Stimulated activated naive CD8-positive, alpha-beta T cell treated with anti-CD3 and anti-CD28 coated beads, Interleukin-15, Interleukin-2, amounts not matched to agents 100 ng/mL and 50 ng/mL, for 24 hours (primary cell): Measurements from ENCODE around the gene P2RX6.
A peak's percentile ranks its signal among the peaks of the same experiment; 100 is the strongest.

Experiments used
- H3K27ac Mint-ChIP-seq: one replicate; pipeline ENCODE4 v1.8.0; 2021; ENCODE audit warnings: mild to moderate bottlenecking, mixed read lengths
- H3K27me3 Mint-ChIP-seq: one replicate; pipeline ENCODE4 v1.8.0; 2021; ENCODE audit warnings: mixed read lengths
- H3K36me3 Mint-ChIP-seq: one replicate; pipeline ENCODE4 v1.8.0; 2021; ENCODE audit warnings: low read depth, mixed read lengths
- H3K4me1 Mint-ChIP-seq: one replicate; pipeline ENCODE4 v1.8.0; 2021; ENCODE audit warnings: low read depth, mixed read lengths
- H3K4me3 Mint-ChIP-seq: one replicate; pipeline ENCODE4 v1.8.0; 2021; ENCODE audit warnings: mild to moderate bottlenecking, mixed read lengths
- H3K9me3 Mint-ChIP-seq: one replicate; pipeline ENCODE4 v1.8.0; 2021; ENCODE audit warnings: mixed read lengths

P2RX6 gene

GRCh38 chr22:21012446-21013407 lies 2.2 kb upstream of the P2RX6 start:
- Mint-ChIP-seq H3K4me1 (peaks cover 22% of the 10 kb centered on the region), H3K36me3 (no peaks in the 10 kb centered on the region), H3K27me3 (no peaks in the 10 kb centered on the region), H3K9me3 (no peaks in the 10 kb centered on the region), H3K4me3 (peak overlapping the region; percentile 83), H3K27ac (no peak overlapping the region)

GRCh38 chr22:21013657-21014201 lies 1.2 kb upstream of the P2RX6 start:
- H3K4me3 Mint-ChIP-seq = peak overlapping the region; percentile 83
- H3K4me1 Mint-ChIP-seq = peaks cover 22% of the 10 kb centered on the region
- no peaks in the 10 kb centered on the region for H3K36me3 Mint-ChIP-seq
- H3K27me3 Mint-ChIP-seq = no peaks in the 10 kb centered on the region
- peak overlapping the region; percentile 80 for H3K27ac Mint-ChIP-seq
- H3K9me3 Mint-ChIP-seq = no peaks in the 10 kb centered on the region

GRCh38 chr22:21014202-21014725 lies 701 bp upstream of the P2RX6 start:
- Mint-ChIP-seq H3K4me3 (peak overlapping the region; percentile 83), H3K27me3 (no peaks in the 10 kb centered on the region), H3K27ac (peak overlapping the region; percentile 80), H3K9me3 (no peaks in the 10 kb centered on the region), H3K36me3 (no peaks in the 10 kb centered on the region), H3K4me1 (peaks cover 22% of the 10 kb centered on the region)

- Mint-ChIP-seq H3K9me3 (no peaks in the 10 kb centered on the region), H3K36me3 (no peaks in the 10 kb centered on the region), H3K4me3 (no peak overlapping the region), H3K4me1 (peaks cover 22% of the 10 kb centered on the region), H3K27me3 (no peaks in the 10 kb centered on the region), H3K27ac (peak overlapping the region; percentile 57)
These were observed 571 bp downstream of the P2RX6 start for GRCh38 chr22:21015466-21016006.

GRCh38 chr22:21016644-21017420 lies 1.9 kb downstream of the P2RX6 start:
- Mint-ChIP-seq H3K9me3 (no peaks in the 10 kb centered on the region), H3K4me1 (peaks cover 22% of the 10 kb centered on the region), H3K27ac (no peak overlapping the region), H3K4me3 (no peak overlapping the region), H3K36me3 (no peaks in the 10 kb centered on the region), H3K27me3 (no peaks in the 10 kb centered on the region)

GRCh38 chr22:21018314-21018713 lies 3.3 kb downstream of the P2RX6 start:
- Mint-ChIP-seq H3K27me3 (no peaks in the 10 kb centered on the region), H3K9me3 (no peaks in the 10 kb centered on the region), H3K36me3 (no peaks in the 10 kb centered on the region), H3K4me1 (peaks cover 20% of the 10 kb centered on the region), H3K27ac (no peak overlapping the region), H3K4me3 (no peak overlapping the region)

- Mint-ChIP-seq H3K27ac (no peak overlapping the region), H3K9me3 (no peaks in the 10 kb centered on the region), H3K27me3 (no peaks in the 10 kb centered on the region)
These were observed 6.0 kb downstream of the P2RX6 start for GRCh38 chr22:21020802-21021429.

GRCh38 chr22:21022507-21022906 lies 7.5 kb downstream of the P2RX6 start:
- no peaks in the 10 kb centered on the region for H3K36me3 Mint-ChIP-seq
- no peak overlapping the region for H3K27ac Mint-ChIP-seq
- H3K9me3 Mint-ChIP-seq = no peaks in the 10 kb centered on the region
- no peak overlapping the region for H3K4me3 Mint-ChIP-seq
- H3K27me3 Mint-ChIP-seq = no peaks in the 10 kb centered on the region
- H3K4me1 Mint-ChIP-seq = peaks cover 8% of the 10 kb centered on the region

More at GRCh38 chr22:21020802-21021429, 6.0 kb downstream of the P2RX6 start:
- Mint-ChIP-seq H3K4me3 (no peak overlapping the region), H3K36me3 (no peaks in the 10 kb centered on the region), H3K4me1 (peaks cover 8% of the 10 kb centered on the region)

GRCh38 chr22:21022955-21023614 lies 8.1 kb downstream of the P2RX6 start:
- Mint-ChIP-seq H3K27me3 (no peaks in the 10 kb centered on the region), H3K27ac (no peak overlapping the region), H3K36me3 (no peaks in the 10 kb centered on the region), H3K4me1 (peaks cover 8% of the 10 kb centered on the region), H3K9me3 (no peaks in the 10 kb centered on the region), H3K4me3 (no peak overlapping the region)

- H3K27ac Mint-ChIP-seq = peak overlapping the region; percentile 58
- peaks cover 9% of the 10 kb centered on the region for H3K27me3 Mint-ChIP-seq
- H3K9me3 Mint-ChIP-seq = no peaks in the 10 kb centered on the region
These were observed 10.3 kb downstream of the P2RX6 start for GRCh38 chr22:21025266-21025665.

GRCh38 chr22:21025763-21026755 lies 11.1 kb downstream of the P2RX6 start:
- Mint-ChIP-seq H3K4me1 (peaks cover 10% of the 10 kb centered on the region), H3K4me3 (no peak overlapping the region), H3K27me3 (peaks cover 17% of the 10 kb centered on the region), H3K9me3 (no peaks in the 10 kb centered on the region), H3K36me3 (no peaks in the 10 kb centered on the region), H3K27ac (no peak overlapping the region)

More at GRCh38 chr22:21025266-21025665, 10.3 kb downstream of the P2RX6 start:
- Mint-ChIP-seq H3K4me1 (peaks cover 8% of the 10 kb centered on the region), H3K36me3 (no peaks in the 10 kb centered on the region), H3K4me3 (no peak overlapping the region)

GRCh38 chr22:21026783-21027692 lies 12.1 kb downstream of the P2RX6 start:
- Mint-ChIP-seq H3K27me3 (peaks cover 21% of the 10 kb centered on the region), H3K27ac (no peak overlapping the region), H3K4me3 (no peak overlapping the region), H3K36me3 (no peaks in the 10 kb centered on the region), H3K4me1 (peaks cover 15% of the 10 kb centered on the region), H3K9me3 (no peaks in the 10 kb centered on the region)
